GM18498 (cell line): ENCODE measurements around the gene PLEKHA1.

Experiments used
- ATAC-seq: cut with Tn5 transposase; IDR thresholded peaks from one replicate; pipeline ENCODE4 v1.9.1; 2021; ENCODE audit warnings: mild to moderate bottlenecking, moderate library complexity; ENCODE audit not compliant: unreplicated experiment

Gene PLEKHA1

GRCh38 chr10:122459561-122460273 lies 85.2 kb downstream of the PLEKHA1 start:
- ATAC-seq = no peak

GRCh38 chr10:122460891-122461293 lies 86.4 kb downstream of the PLEKHA1 start:
- no peak for ATAC-seq

DNA sequence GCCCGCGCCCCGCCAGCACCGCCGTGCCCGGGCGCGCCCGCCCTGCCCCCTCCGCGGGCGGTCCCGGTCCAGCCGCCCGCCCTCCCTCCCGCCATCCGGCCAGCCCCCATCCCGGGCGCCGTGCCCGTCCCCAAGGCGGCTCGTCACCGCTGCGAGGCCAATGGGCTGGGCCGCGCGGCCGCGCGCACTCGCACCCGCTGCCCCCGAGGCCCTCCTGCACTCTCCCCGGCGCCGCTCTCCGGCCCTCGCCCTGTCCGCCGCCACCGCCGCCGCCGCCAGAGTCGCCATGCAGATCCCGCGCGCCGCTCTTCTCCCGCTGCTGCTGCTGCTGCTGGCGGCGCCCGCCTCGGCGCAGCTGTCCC lies 86.8 kb downstream of the PLEKHA1 start, which contains the start of gene HTRA1:
HTRA1 (plus strand) TSS at position 187 of the 362 bp plus-strand sequence; CDS start at position 287, 100 bp downstream.
- no peak for ATAC-seq

DNA sequence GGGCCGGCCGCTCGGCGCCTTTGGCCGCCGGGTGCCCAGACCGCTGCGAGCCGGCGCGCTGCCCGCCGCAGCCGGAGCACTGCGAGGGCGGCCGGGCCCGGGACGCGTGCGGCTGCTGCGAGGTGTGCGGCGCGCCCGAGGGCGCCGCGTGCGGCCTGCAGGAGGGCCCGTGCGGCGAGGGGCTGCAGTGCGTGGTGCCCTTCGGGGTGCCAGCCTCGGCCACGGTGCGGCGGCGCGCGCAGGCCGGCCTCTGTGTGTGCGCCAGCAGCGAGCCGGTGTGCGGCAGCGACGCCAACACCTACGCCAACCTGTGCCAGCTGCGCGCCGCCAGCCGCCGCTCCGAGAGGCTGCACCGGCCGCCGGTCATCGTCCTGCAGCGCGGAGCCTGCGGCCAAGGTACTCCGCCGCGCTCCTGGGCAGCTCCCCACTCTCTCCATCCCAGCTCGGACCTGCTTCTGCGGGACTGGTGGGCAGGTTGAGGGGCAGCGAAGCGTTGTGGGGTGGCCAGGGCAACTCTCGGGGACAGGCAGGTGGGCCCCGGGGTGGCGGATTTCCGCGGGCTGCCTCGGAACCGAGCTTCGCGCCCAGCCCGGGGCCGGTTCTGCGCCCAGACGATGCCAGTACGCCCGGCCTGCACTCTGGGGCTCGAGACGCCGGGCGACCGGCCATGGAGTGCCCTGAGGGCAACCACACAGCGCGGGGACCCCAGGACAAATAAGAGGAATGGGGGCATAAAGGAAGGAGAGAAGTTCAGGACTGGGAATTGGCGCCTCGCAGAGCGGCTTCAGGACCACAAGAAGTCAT lies 87.4 kb downstream of the PLEKHA1 start:
- no peak for ATAC-seq

DNA sequence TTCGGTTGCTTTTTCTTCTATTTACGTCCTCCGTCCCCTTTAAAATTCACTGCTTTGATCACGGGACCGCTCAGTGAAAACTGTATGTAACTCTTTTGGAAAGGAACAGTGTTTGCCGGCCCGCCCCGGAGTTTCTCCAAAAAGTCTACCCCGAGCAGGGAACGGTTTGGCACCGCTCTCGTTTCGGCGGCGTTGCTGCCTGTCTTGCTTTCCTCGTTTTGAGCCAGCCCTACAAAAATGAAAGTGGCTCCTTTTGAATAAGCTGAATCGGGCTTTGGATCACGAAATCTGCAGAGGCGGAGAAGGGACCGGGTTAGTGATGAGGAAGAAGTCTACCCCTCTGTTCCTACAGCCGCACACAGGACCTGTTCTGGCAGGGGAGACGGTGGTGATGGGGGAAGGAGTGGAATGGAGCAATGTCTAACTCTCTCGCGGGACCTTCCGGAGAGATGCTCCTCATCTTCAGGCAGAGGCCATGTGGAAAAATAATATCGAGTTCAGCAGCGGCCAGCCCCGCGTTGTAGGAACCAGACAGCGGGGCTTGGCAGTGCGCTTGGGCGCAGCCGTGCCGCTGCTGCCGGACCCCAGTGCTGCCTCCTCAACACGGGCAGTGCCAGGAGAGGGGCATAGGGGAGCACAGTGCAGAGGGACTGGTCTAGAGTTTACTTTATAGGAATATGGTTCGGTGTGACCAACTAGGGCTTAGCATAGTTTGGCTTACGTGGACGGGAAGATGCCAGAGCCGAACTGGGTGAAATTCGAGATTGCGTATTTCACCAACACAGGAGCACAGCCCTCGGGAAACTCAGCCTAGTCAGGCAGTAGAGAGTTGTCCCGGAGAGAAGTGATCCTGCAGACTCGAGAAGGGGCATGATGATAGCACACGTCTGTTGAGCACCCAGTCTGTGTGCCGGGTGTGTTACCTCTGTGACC lies 88.3 kb downstream of the PLEKHA1 start:
- no peak for ATAC-seq

- no peak for ATAC-seq
Observed at GRCh38 chr10:122463466-122464249, 89.2 kb downstream of the PLEKHA1 start.

- ATAC-seq = no peak
Observed at GRCh38 chr10:122464250-122464510, 89.7 kb downstream of the PLEKHA1 start.

DNA sequence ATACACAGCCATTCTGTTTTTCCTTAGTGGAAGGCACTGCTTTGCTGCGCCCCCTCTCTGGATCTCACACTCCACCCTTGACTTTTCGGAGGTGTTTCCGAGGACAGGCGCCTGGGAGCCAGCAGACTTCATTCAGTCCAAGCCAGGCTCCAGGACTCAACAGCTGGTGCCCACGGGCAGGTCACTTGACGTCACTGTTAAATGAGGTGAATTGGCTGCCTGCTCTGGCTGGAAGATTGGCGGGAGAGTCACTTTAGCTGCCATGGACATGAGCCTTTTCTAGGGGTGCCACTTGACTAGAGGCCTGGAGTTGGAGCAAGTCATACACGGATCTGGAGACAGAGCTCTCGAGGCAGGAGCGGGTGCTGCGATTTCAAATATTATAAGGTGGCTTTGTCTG lies 90.1 kb downstream of the PLEKHA1 start:
- no peak for ATAC-seq

DNA sequence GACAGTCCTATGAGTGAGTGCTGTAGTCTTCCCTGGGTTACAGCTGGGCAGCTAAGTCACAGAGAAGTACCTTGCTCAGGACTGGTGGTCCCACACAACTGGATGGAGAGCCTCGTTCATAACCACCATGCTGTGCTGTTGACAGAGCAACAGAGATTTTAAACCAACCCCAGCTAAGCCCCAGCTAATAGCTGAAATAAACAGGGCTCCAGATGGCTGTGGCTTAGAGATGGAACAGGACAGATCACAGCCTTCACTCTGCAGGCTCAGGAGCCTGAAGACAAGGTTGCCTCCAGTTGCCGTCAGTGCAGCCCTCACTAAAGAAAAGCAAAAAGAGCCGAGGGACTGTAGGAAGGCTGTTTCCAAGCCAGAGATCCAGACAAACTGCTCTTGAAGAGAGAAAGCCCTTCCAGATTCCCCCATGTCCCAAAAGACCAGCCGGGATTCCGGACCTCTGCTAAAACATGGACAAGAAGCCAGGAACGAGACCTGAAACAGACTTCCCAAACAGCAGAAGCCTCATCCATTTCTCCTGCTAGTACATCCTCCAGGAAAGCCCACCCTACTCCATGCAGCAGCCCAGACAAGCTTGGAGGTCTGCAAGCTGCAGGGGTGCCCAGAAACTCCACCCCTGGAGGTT lies 91.0 kb downstream of the PLEKHA1 start:
- ATAC-seq = no peak

- ATAC-seq = no peak
Observed at GRCh38 chr10:122466951-122467381, 92.5 kb downstream of the PLEKHA1 start.

DNA sequence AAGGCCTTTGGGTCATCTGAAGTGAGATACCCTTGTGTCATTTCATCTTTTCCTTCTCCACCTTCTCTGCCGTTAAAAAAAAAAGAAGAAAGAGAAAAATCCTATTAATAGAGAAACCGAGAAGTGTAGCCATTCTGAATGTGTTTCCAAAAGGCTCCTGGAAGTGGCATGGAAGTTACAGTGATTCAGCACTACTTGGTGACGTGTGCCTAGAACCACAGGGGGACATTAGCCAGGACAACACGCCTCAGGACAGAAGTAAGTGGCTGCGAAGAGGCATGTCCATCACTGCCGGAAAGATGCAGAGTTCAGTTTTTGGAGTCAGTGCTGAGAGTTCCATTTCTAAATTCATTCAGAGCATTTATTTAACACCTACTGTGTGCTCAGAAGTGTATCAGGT lies 93.2 kb downstream of the PLEKHA1 start:
- no peak for ATAC-seq

DNA sequence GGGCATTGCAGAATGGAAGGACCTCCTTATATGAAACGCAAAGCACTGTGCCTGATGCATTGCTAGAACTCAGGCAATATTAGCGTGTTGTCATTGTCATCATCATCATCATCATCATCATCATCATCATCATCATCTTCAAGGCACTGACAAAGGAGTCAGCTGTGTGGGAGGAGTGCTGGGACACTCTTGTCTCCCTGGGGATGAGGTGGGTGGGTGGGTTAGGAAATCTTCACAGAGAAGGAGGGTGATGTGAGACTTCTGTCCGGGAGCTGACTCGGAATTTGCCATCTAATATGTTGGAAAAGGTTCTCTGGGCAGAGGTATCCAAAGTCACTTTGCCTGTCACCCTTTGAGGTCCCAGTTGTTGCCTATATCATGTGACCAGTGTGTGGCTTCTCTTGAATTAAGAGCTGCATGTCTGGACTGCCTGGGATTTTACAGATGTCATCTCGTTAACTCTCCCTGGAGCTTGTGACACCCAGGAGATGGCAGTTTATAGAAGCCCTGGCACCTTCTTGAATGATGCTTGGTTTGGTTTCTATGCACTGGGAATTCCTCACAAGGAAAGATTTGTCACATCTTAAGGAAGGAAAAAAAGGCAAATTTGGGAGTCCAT lies 93.9 kb downstream of the PLEKHA1 start:
- ATAC-seq = no peak

GRCh38 chr10:122468926-122469781 lies 94.6 kb downstream of the PLEKHA1 start:
- ATAC-seq = no peak

DNA sequence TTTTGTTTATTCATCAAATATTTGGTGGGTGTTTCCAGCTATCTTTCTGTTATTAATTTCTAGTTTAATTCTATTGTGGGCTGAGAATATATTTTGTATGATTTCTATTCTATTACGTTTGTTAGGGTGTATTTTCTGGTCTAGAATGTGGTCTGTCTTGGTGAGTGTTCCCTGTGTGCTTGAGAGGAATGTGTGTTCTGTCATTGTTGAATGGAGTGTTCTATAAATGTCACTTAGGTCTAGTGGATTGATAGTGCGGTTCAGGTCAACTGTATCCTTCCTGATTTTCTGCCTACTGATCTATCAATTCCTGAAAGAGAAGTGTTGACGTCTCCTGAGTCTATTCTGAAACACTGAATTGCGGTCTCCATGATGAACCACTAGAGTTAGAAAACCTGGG lies 95.3 kb downstream of the PLEKHA1 start:
- no peak for ATAC-seq

DNA sequence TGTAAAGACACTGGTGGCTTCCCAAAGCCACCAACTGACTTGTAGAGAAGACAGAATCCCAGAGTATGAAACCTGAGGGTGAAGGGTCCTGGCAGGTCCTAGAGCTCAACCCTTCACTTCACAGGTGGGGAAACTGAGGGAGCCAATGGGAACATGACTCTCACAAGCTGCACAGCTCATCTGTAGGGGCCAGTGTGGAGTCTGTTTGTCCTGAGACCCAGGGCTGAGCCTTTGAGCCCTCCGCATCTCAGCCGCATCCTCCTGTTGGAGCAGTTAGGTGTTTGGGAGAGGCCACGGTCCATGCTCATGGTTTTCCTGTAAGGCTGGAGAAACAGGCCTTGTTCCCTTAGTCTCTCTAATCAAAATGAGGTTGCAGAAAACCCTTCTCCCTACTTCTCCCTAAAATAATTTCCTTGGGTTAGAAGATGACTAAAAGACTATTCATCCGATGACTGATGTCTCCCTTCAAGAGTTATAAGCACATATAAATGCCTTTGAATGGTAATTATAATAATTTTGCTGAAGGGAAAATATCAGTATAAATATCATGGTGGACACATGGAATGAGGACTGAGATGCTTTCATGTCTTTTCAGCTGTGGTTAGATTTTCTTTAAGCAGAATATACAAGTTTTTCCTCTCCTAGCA lies 97.1 kb downstream of the PLEKHA1 start:
- no peak for ATAC-seq

DNA sequence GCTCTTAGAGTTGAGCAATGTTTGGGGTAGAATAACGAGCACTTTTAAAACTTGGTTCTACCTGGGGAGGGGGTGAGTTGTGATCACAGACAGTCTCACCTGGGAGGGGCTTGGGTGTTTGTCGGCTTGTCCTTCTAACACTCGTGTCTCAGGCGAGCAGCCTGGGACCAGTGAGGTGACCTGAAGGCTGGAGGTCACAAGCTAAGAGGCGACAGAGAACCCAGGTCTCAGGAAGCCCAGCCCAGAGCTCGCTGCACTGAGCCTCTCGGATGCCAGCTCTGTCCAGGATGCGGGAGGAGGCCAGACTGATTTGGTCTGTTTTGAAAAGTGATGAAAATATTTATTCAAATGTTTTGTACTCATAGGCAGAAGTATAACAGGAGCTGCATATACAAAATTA lies 98.6 kb downstream of the PLEKHA1 start:
- no peak for ATAC-seq

DNA sequence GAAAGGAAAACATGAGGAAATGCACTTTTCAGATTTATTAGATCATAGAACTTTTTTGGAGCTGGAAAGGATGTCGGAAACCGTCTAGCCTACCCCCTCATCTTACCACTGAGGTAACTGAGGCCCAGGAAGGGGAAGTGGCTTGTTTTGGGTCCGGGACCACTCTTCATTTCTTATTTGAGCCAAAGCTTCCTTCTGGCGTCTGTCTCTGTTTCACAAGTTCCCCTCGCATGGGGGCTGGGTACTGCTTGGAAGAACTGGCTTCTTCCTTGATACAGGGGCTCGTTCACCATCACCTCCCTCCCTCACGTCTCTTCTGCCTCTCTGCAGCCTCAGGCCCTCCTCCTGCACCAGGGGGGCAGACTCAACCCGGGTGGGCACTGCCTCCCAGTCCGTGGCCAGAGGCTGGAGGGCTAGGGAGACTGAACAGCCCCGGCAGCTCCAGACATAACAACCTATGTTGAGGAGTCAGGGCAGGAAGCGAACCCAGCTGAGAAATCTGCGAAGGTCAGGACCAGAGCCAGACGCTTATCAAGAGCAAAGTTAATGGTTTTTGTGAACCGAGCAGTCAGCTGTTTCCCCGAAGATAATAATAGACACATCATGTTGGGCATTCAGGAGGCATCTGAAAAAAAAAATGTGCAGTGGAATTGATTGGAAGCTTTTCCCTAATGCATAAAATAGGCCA lies 99.8 kb downstream of the PLEKHA1 start:
- no peak for ATAC-seq

GRCh38 chr10:122475100-122475499 lies 100.6 kb downstream of the PLEKHA1 start:
- no peak for ATAC-seq
